Breast epithelium (tissue), 4 donors: ENCODE data around the gene PPFIA2. TPM values are rescaled to one million over a fixed set of nuclear protein-coding genes. Genes with fewer than 3 reads are reported as not detected.

Experiments
- DNase-seq, 2 donors: peaks; one replicate each; pipeline ENCODE4 v3.0.0-alpha.2; 2019; ENCODE audit warnings: low spot score in 2 of 2
- H3K27ac ChIP-seq, 2 donors: fragments of 200-600 bp; sonication (generic) in 1 of 2; one replicate each; pipeline ENCODE4 v1.5.1; 2016 to 2019; ENCODE audit warnings: mild to moderate bottlenecking in 1 of 2
- H3K27me3 ChIP-seq, 2 donors: fragments of 200-600 bp; sonication (generic) in 1 of 2; one replicate each; pipeline versions ENCODE4 v1.5.1 to v1.6.0; 2017 to 2019; ENCODE audit warnings: control low read depth in 1 of 2, mild to moderate bottlenecking in 1 of 2
- H3K36me3 ChIP-seq: fragments of 200-600 bp; one replicate; pipeline ENCODE4 v1.5.1; 2019
- H3K4me1 ChIP-seq, 2 donors: fragments of 200-600 bp; sonication (generic); one replicate each; pipeline ENCODE4 v1.5.1; 2016 to 2019; ENCODE audit warnings: control low read depth in 1 of 2
- H3K4me3 ChIP-seq, 3 donors: fragments of 200-600 bp; sonication (generic); 1 replicate in 2 of 3; 2 replicates in 1 of 3; pipeline ENCODE4 v1.5.1; 2016 to 2019; ENCODE audit warnings: mild to moderate bottlenecking in 3 of 3, moderate library complexity in 2 of 3
- H3K9me3 ChIP-seq, 2 donors: fragments of 200-600 bp; sonication (generic) in 1 of 2; one replicate each; pipeline ENCODE4 v1.5.1; 2016 to 2019; ENCODE audit warnings: control low read depth in 1 of 2
- POLR2A ChIP-seq: fragments of 450-650 bp; IDR thresholded peaks from one replicate; pipeline ENCODE4 v1.6.1; 2016; ENCODE audit warnings: antibody characterized with exemption, mild to moderate bottlenecking, moderate library complexity
- POLR2AphosphoS5 ChIP-seq, 3 donors: sonication (generic); formaldehyde crosslinking; IDR thresholded peaks; one replicate each; pipeline ENCODE4 v1.6.1; 2017; ENCODE audit warnings: antibody characterized with exemption in 3 of 3
- intact Hi-C: fragments of 100-400 bp; cut with DNase I; formaldehyde crosslinking; loops from one replicate; pipeline ENCODE4 v1.15.1; 2023; ENCODE audit warnings: low total_unique reads
- total RNA-seq, 3 donors: library from RNA; depleted of rRNA; stranded (reverse); fragments of >200 nt; gene quantifications; one replicate each; pipeline ENCODE4 v1.1.0, GENCODE V29; 2016
- TF ChIP-seq, protein P1 (sequence below), 3 donors: fragments of 450-650 bp; IDR thresholded peaks; one replicate each; pipeline ENCODE4 v1.5.1; 2016 to 2017; ENCODE audit warnings: antibody characterized with exemption in 3 of 3, mild to moderate bottlenecking in 3 of 3, moderate library complexity in 3 of 3

PPFIA2 gene
- total RNA-seq, 3 donors from 2014 or later, result 0.44 to 3.8 (median 0.98) TPM

DNA sequence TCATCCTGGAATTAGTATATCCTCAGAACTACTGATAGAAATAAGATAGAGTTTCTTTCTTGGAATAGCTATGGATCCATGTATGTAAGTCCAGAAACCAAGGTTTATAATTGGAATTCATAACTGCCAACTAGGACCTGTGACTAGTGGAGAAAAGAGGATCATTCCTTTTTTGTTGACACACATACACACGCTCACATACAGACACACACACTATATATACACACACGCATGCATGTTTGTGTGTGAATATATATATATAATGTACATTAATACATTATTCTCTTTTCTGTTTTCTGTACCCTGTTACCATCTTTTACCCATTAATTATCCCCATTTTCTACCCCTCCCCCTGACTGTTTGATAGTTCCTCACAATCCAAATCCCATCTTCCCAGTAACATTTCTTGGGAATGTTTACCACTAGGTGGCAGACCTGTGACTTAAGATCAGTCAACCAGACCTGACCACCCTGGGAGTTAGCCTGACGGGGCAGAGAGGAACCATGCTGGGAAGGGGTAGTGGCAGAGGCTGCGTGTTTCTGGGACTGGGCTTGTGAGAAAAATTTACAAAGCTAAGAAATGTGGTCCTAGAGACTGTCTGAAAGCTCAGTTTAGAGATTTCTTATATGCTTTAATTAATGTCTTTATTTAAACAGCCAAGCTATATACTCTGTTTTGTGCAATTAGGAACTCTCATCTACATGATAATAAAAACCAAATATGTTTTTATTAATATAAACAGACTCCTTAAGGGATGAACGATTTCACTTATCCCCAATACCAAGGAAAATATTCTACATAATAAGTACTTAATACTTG lies 308.0 kb downstream of the PPFIA2 start:
- DNase-seq, result no peak
- H3K9me3 ChIP-seq, result no peaks in the 10 kb centered on the region
- H3K27ac ChIP-seq, result no peak overlapping the region
- no peaks in the 10 kb centered on the region for H3K4me1 ChIP-seq
- intact Hi-C loops, result no loop called here
- TF ChIP-seq, protein P1, sequence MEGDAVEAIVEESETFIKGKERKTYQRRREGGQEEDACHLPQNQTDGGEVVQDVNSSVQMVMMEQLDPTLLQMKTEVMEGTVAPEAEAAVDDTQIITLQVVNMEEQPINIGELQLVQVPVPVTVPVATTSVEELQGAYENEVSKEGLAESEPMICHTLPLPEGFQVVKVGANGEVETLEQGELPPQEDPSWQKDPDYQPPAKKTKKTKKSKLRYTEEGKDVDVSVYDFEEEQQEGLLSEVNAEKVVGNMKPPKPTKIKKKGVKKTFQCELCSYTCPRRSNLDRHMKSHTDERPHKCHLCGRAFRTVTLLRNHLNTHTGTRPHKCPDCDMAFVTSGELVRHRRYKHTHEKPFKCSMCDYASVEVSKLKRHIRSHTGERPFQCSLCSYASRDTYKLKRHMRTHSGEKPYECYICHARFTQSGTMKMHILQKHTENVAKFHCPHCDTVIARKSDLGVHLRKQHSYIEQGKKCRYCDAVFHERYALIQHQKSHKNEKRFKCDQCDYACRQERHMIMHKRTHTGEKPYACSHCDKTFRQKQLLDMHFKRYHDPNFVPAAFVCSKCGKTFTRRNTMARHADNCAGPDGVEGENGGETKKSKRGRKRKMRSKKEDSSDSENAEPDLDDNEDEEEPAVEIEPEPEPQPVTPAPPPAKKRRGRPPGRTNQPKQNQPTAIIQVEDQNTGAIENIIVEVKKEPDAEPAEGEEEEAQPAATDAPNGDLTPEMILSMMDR (IDR thresholded peaks at IDR 0.05), result peak in 2 of 3 donors; percentile 14 to 42
- TF ChIP-seq POLR2A, result no peak
- no peak overlapping the region for H3K4me3 ChIP-seq
- H3K27me3 ChIP-seq, result no peaks in the 10 kb centered on the region
- H3K36me3 ChIP-seq, result no peaks in the 10 kb centered on the region

DNA sequence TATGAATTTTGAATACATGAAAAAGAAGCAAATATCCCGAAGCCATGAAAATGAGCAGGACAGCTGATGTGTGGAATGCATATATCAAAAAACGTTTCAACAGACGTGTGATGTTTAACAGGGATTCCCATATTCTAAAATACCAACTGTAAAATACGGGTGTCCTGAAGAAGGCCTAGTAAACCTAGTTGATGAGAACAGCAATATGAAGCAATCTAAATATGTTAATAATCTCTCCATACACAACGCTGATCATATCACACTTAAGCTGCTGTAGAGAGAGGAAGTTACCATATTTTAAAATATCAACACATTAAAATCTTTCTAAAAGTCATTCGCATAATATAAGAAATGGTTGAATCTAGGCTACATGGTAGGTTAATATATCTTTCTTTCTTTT lies 317.5 kb downstream of the PPFIA2 start:
- DNase-seq, result no peak
- H3K4me3 ChIP-seq, result no peak overlapping the region
- H3K9me3 ChIP-seq, result no peaks in the 10 kb centered on the region
- no peaks in the 10 kb centered on the region for H3K27me3 ChIP-seq
- H3K36me3 ChIP-seq, result no peaks in the 10 kb centered on the region
- TF ChIP-seq, protein P1 (IDR thresholded peaks at IDR 0.05), result no peak
- TF ChIP-seq POLR2A (no peak), POLR2AphosphoS5 (IDR thresholded peaks at IDR 0.05) (no peak)
- no peaks in the 10 kb centered on the region for H3K4me1 ChIP-seq
- no peak overlapping the region for H3K27ac ChIP-seq
- intact Hi-C loops, result no loop called here

DNA sequence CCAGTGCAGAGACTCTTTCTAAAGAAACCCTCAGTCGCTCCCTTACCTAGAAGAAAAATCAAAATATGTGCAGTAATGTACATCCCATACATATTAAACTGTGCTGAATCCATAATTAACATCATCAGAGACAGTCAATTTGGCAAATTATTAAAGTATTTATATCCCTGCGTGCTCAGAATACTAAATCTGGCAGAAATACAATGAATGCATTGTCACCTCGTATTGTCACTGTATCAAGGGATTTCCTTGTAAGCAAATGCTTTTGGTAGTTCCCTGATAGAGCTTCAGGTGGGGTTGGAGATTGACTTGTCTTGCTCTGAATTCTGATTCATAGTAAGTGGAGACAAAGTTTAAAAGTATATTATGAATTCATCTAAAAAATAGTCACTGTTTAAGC lies 319.1 kb downstream of the PPFIA2 start:
- DNase-seq, result no peak
- intact Hi-C loops, result no loop called here
- no peaks in the 10 kb centered on the region for H3K9me3 ChIP-seq
- TF ChIP-seq POLR2AphosphoS5 (IDR thresholded peaks at IDR 0.05) (no peak), POLR2A (no peak)
- TF ChIP-seq, protein P1 (IDR thresholded peaks at IDR 0.05), result no peak
- H3K36me3 ChIP-seq, result no peaks in the 10 kb centered on the region
- H3K27me3 ChIP-seq, result no peaks in the 10 kb centered on the region
- H3K27ac ChIP-seq, result no peak overlapping the region
- H3K4me3 ChIP-seq, result no peak overlapping the region
- no peaks in the 10 kb centered on the region for H3K4me1 ChIP-seq

DNA sequence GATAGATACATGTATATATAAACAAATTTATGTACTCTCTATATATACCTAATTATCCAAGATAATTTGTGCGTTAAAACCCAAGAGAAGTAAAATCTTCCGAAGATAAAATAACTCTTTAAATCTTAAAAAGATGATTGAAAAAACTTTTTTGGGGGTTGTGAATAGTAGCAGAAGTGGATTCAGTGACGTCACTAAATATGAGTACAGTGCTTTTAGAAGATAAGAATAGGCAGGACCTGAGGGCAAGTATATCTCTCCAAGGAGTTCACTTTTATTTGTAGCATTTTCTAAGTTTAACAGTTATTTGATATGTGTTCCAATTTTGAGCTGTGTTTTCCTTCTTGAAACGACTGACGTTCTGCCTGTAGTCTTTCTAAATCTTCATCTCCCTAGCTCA lies 319.8 kb downstream of the PPFIA2 start:
- TF ChIP-seq POLR2AphosphoS5 (IDR thresholded peaks at IDR 0.05) (no peak), POLR2A (no peak)
- TF ChIP-seq, protein P1 (IDR thresholded peaks at IDR 0.05), result no peak
- no peaks in the 10 kb centered on the region for H3K36me3 ChIP-seq
- no peak overlapping the region for H3K4me3 ChIP-seq
- no peaks in the 10 kb centered on the region for H3K4me1 ChIP-seq
- H3K9me3 ChIP-seq, result no peaks in the 10 kb centered on the region
- no peaks in the 10 kb centered on the region for H3K27me3 ChIP-seq
- intact Hi-C loops, result no loop called here
- no peak overlapping the region for H3K27ac ChIP-seq
- DNase-seq, result no peak

DNA sequence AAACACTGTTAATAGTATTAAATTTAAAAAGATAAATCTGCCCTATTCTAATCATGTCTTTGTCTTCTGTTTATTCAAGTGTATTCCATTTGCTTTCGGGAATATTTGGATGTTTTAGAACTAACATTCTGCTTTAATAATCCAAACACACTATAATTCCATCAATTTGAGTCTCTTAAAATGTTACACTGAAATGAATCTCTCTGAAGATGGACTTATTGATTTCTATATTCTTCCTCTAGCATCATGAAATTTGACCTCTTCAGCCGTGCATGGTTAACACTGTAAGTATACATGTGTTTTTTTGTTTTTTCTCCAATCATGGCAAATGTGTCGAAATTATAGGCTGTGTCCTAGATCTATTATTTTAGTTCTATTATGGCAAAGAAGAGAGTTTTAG lies 342.1 kb downstream of the PPFIA2 start:
- TF ChIP-seq POLR2A (no peak), POLR2AphosphoS5 (IDR thresholded peaks at IDR 0.05) (no peak)
- TF ChIP-seq, protein P1 (IDR thresholded peaks at IDR 0.05), result no peak
- no peaks in the 10 kb centered on the region for H3K27me3 ChIP-seq
- H3K4me3 ChIP-seq, result no peak overlapping the region
- peaks cover 0 to 22% of the 10 kb centered on the region in 2 donors for H3K9me3 ChIP-seq
- no peaks in the 10 kb centered on the region for H3K36me3 ChIP-seq
- H3K4me1 ChIP-seq, result no peaks in the 10 kb centered on the region
- intact Hi-C loops, result loop anchor here (5.0 kb wide), 1 partner anchor 815 kb away; no protein-coding TSS in a partner anchor
- no peak for DNase-seq
- H3K27ac ChIP-seq, result no peak overlapping the region
